Ovary (tissue), 3 donors: ENCODE measurements around the gene SHB.

Experiments
- CTCF ChIP-seq, 3 donors: fragments of 450-650 bp in 2 of 3; fragments of 200-600 bp in 1 of 3; IDR thresholded peaks; one replicate each; pipeline versions ENCODE4 v1.5.1 to v1.8.0; 2016 to 2022; ENCODE audit warnings: antibody characterized with exemption in 3 of 3, mild to moderate bottlenecking in 1 of 3
- EP300 ChIP-seq: sonication (generic); formaldehyde crosslinking; IDR thresholded peaks from one replicate; pipeline ENCODE4 v1.6.1; 2017; ENCODE audit warnings: antibody characterized with exemption
- POLR2A ChIP-seq: fragments of 450-650 bp; IDR thresholded peaks from one replicate; pipeline ENCODE4 v1.6.1; 2017; ENCODE audit warnings: antibody characterized with exemption, mild to moderate bottlenecking, moderate library complexity
- donor health status: DM: no; HTN: no; CAD: no.

GRCh38 chr9:37937366-37937765, 131.7 kb downstream of the SHB start:
- no peak for TF ChIP-seq CTCF (IDR thresholded peaks at IDR 0.05)
- TF ChIP-seq POLR2A, result no peak
- TF ChIP-seq EP300, result no peak
